Right cardiac atrium (tissue), 5 donors: Measurements from ENCODE around the gene ORC1. TPM values are rescaled to one million over a fixed set of nuclear protein-coding genes. Genes with fewer than 3 reads are reported as not detected.
A peak's percentile ranks its signal among the peaks of the same experiment; 100 is the strongest.
"Not testable (repeated sequence)": the region's sequence is repeated elsewhere in the genome, so short reads cannot be mapped to it uniquely, and the experiment has no call there.

ENCODE experiments used
- ATAC-seq, 2 donors: fragments of 200-7000 bp; cut with Tn5 transposase; one replicate each; pipeline versions ENCODE4 v1.8.0 to v1.9.1; 2020; ENCODE audit warnings: moderate library complexity in 2 of 2, mild to moderate bottlenecking in 1 of 2
- DNase-seq, 3 donors: peaks; one replicate each; pipeline ENCODE4 v3.0.0-alpha.2; 2020
- H3K27ac ChIP-seq: one replicate; pipeline ENCODE4 v1.5.1; 2013; ENCODE audit warnings: mild to moderate bottlenecking, low read length, control low read depth, moderate library complexity
- H3K27me3 ChIP-seq: one replicate; pipeline ENCODE4 v1.6.1; 2013; ENCODE audit not compliant: control insufficient read depth, insufficient read depth
- H3K4me1 ChIP-seq: one replicate; pipeline ENCODE4 v1.6.1; 2013; ENCODE audit warnings: low read length; ENCODE audit not compliant: control insufficient read depth, insufficient read depth
- H3K4me3 ChIP-seq: one replicate; pipeline ENCODE4 v1.5.1; 2013; ENCODE audit warnings: low read length, control low read depth
- H3K9me3 ChIP-seq: one replicate; pipeline ENCODE4 v1.6.1; 2013; ENCODE audit warnings: low read length; ENCODE audit not compliant: control insufficient read depth
- WGBS: extraction: QIAGEN DNeasy Blood & Tissue Kit; methylation state at CpG from one replicate; pipeline ENCODE4 v1.1.7; 2013; 5-methylcytosine and 5-hydroxymethylcytosine counted together
- intact Hi-C, 4 donors: fragments of 100-400 bp; cut with DNase I; formaldehyde crosslinking; loops; one replicate each; pipeline versions ENCODE4 v1.11.0 to v1.14.0; 2022 to 2023
- polyA plus RNA-seq: library from polyadenylated mRNA; stranded (reverse); fragments of 200-250 nt; gene quantifications from one replicate; pipeline ENCODE4 v1.2.3, GENCODE V29; 2013
- total RNA-seq, 4 donors: library from RNA; stranded (reverse); fragmentation: NEBNext Ultra II Directional; extraction: Animal tissue kit (Norgen Biotek cat#: 25700); gene quantifications; one replicate each; pipeline ENCODE4 v1.2.1, GENCODE V29; 2021
- donor health status: healthy with polysubstance abuse.
- donor health status: DM: no; HTN: yes; CAD: no.
- donor health status: DM: no; HTN: no; CAD: no.
- donor health status: DM: no; HTN: yes; CAD: no; lungs with severe emphysema.
- donor health status: DM: yes; HTN: yes; CAD: no.

Gene ORC1
- total and polyA plus RNA-seq, 5 donors: 0.07 to 0.47 (median 0.17) TPM

GRCh38 chr1:52393174-52393573 lies 11.0 kb downstream of the ORC1 start:
- WGBS: 97% methylated on average over 5 of the region's 5 CpGs
- ATAC-seq: no peak
- H3K4me3 ChIP-seq: no peak overlapping the region
- intact Hi-C loops: no loop called here
- no peak overlapping the region for H3K27ac ChIP-seq
- no peak for DNase-seq
- no peaks in the 10 kb centered on the region for H3K27me3 ChIP-seq
- H3K4me1 ChIP-seq: no peaks in the 10 kb centered on the region
- no peaks in the 10 kb centered on the region for H3K9me3 ChIP-seq

GRCh38 chr1:52386458-52386857 lies 17.8 kb downstream of the ORC1 start:
- Histone ChIP-seq H3K27ac (no peak overlapping the region), H3K9me3 (no peaks in the 10 kb centered on the region), H3K4me1 (no peaks in the 10 kb centered on the region), H3K4me3 (no peak overlapping the region), H3K27me3 (no peaks in the 10 kb centered on the region)
- intact Hi-C loops: no loop called here
- DNase-seq (no peak), ATAC-seq (no peak)
- WGBS: 89% methylated on average over 5 of the region's 5 CpGs

- intact Hi-C loops: no loop called here
- 95% methylated on average over 3 of the region's 3 CpGs for WGBS
- no peaks in the 10 kb centered on the region for H3K9me3 ChIP-seq
- no peak overlapping the region for H3K27ac ChIP-seq
- H3K4me1 ChIP-seq: no peaks in the 10 kb centered on the region
- DNase-seq (no peak), ATAC-seq (no peak)
- H3K27me3 ChIP-seq: no peaks in the 10 kb centered on the region
- H3K4me3 ChIP-seq: no peak overlapping the region
Observed at GRCh38 chr1:52385376-52385775, 18.8 kb downstream of the ORC1 start.

- H3K27me3 ChIP-seq, ATAC-seq, H3K4me1 ChIP-seq, intact Hi-C loops, H3K4me3 ChIP-seq, H3K27ac ChIP-seq, DNase-seq, H3K9me3 ChIP-seq: not testable (repeated sequence)
- WGBS: 60% methylated on average over 1 of the region's 1 CpG
Observed at GRCh38 chr1:52369851-52370250, 34.4 kb downstream of the ORC1 start.

- intact Hi-C loops: no loop called here
- peak; percentile 50 to 80 (median 76) for DNase-seq
- H3K27ac ChIP-seq: no peak overlapping the region
- H3K9me3 ChIP-seq: no peaks in the 10 kb centered on the region
- H3K27me3 ChIP-seq: no peaks in the 10 kb centered on the region
- H3K4me1 ChIP-seq: peaks cover 3% of the 10 kb centered on the region
- WGBS: 6% methylated on average over 51 of the region's 51 CpGs
- H3K4me3 ChIP-seq: peak overlapping the region; percentile 20
- no peak for ATAC-seq
Observed at GRCh38 chr1:52368383-52369172, 35.6 kb downstream of the ORC1 start.

GRCh38 chr1:52367272-52367671 lies 37.0 kb downstream of the ORC1 start:
- intact Hi-C loops: no loop called here
- no peak overlapping the region for H3K4me3 ChIP-seq
- no peak overlapping the region for H3K27ac ChIP-seq
- no peaks in the 10 kb centered on the region for H3K27me3 ChIP-seq
- no peak for DNase-seq
- H3K4me1 ChIP-seq: peaks cover 3% of the 10 kb centered on the region
- WGBS: 80% methylated on average over 5 of the region's 5 CpGs
- ATAC-seq: no peak
- H3K9me3 ChIP-seq: no peaks in the 10 kb centered on the region

- no peak for ATAC-seq
- intact Hi-C loops: no loop called here
- peak overlapping the region; percentile 43 for H3K4me3 ChIP-seq
- WGBS: 18% methylated on average over 8 of the region's 8 CpGs
- peaks cover 3% of the 10 kb centered on the region for H3K4me1 ChIP-seq
- H3K27me3 ChIP-seq: no peaks in the 10 kb centered on the region
- no peaks in the 10 kb centered on the region for H3K9me3 ChIP-seq
- no peak for DNase-seq
- no peak overlapping the region for H3K27ac ChIP-seq
Observed at GRCh38 chr1:52366517-52366827, 37.8 kb downstream of the ORC1 start.

- Histone ChIP-seq H3K4me3 (peak within 1 kb of the TSS; percentile 43), H3K4me1 (peaks cover 3% of the 10 kb centered on the region), H3K27me3 (no peaks in the 10 kb centered on the region), H3K27ac (peak within 1 kb of the TSS; percentile 59), H3K9me3 (no peaks in the 10 kb centered on the region)
- under 1% methylated on average over 92 of the region's 92 CpGs for WGBS
- DNase-seq (peak; percentile 99 to 100 (median 99)), ATAC-seq (peak; percentile 97 to 98)
- intact Hi-C loops: no loop called here
Observed at GRCh38 chr1:52365746-52366516, 38.3 kb downstream of the ORC1 start, which contains the start of gene CC2D1B. Gene CC2D1B (minus strand): TSS chr1:52366205. CDS start chr1:52364620, 1,585 bp downstream.

GRCh38 chr1:52365071-52365745 lies 39.0 kb downstream of the ORC1 start:
- ATAC-seq: peak; percentile 16 to 38

GRCh38 chr1:52364235-52364839 lies 39.9 kb downstream of the ORC1 start:
- 82% methylated on average over 5 of the region's 5 CpGs for WGBS
- H3K9me3 ChIP-seq: no peaks in the 10 kb centered on the region
- no peak overlapping the region for H3K27ac ChIP-seq
- H3K4me1 ChIP-seq: peaks cover 3% of the 10 kb centered on the region
- H3K4me3 ChIP-seq: no peak overlapping the region
- ATAC-seq (no peak), DNase-seq (peak in 1 of 3 donors; percentile 56)
- intact Hi-C loops: no loop called here
- no peaks in the 10 kb centered on the region for H3K27me3 ChIP-seq

More at GRCh38 chr1:52365071-52365745, 39.0 kb downstream of the ORC1 start:
- 7% methylated on average over 22 of the region's 22 CpGs for WGBS
- H3K27ac ChIP-seq: peak overlapping the region; percentile 59
- H3K4me3 ChIP-seq: peak overlapping the region; percentile 43
- peaks cover 3% of the 10 kb centered on the region for H3K4me1 ChIP-seq
- no peaks in the 10 kb centered on the region for H3K27me3 ChIP-seq
- intact Hi-C loops: no loop called here
- DNase-seq: peak; percentile 72 to 83 (median 73)
- no peaks in the 10 kb centered on the region for H3K9me3 ChIP-seq
